Colonic mucosa (tissue), 4 donors: ENCODE results near the gene LPA. TPM values are rescaled to one million over a fixed set of nuclear protein-coding genes. Genes with fewer than 3 reads are reported as not detected.
"Not testable (repeated sequence)": the region's sequence is repeated elsewhere in the genome, so short reads cannot be mapped to it uniquely, and the experiment has no call there.

Experiments
- DNase-seq: peaks from one replicate; pipeline ENCODE4 v3.0.0-alpha.2; 2020
- H3K27ac ChIP-seq: fragments of 200-600 bp; one replicate; pipeline ENCODE4 v1.8.0; 2021
- H3K27me3 ChIP-seq: fragments of 200-600 bp; one replicate; pipeline ENCODE4 v1.8.0; 2021
- H3K36me3 ChIP-seq: fragments of 200-600 bp; one replicate; pipeline ENCODE4 v1.8.0; 2021
- H3K4me1 ChIP-seq: fragments of 200-600 bp; one replicate; pipeline ENCODE4 v1.8.0; 2021; ENCODE audit warnings: mild to moderate bottlenecking
- H3K4me3 ChIP-seq: fragments of 200-600 bp; one replicate; pipeline ENCODE4 v1.8.0; 2021
- H3K9ac ChIP-seq, 2 donors: one replicate each; pipeline ENCODE4 v1.7.0; 2013; ENCODE audit warnings: control low read depth in 2 of 2, low read depth in 2 of 2, low read length in 2 of 2
- H3K9me3 ChIP-seq: fragments of 200-600 bp; one replicate; pipeline ENCODE4 v1.8.0; 2021
- CTCF ChIP-seq: fragments of 200-600 bp; IDR thresholded peaks from one replicate; pipeline ENCODE4 v1.8.0; 2022; ENCODE audit warnings: antibody characterized with exemption, mild to moderate bottlenecking
- intact Hi-C: fragments of 100-400 bp; cut with DNase I; formaldehyde crosslinking; loops from one replicate; pipeline ENCODE4 v1.14.1; 2022
- total RNA-seq, 2 donors: library from RNA; stranded (reverse); fragmentation: NEBNext Ultra II Directional in 1 of 2; extraction: Animal tissue kit (Norgen Biotek cat#: 25700) in 1 of 2; gene quantifications; one replicate each; pipeline ENCODE4 v1.2.1, GENCODE V29; 2021
- donor health status: healthy.
- donor health status: DM: no; HTN: no; CAD: no.
- donor health status: DM: no; HTN: no; CAD: no.

Gene LPA, protein sequence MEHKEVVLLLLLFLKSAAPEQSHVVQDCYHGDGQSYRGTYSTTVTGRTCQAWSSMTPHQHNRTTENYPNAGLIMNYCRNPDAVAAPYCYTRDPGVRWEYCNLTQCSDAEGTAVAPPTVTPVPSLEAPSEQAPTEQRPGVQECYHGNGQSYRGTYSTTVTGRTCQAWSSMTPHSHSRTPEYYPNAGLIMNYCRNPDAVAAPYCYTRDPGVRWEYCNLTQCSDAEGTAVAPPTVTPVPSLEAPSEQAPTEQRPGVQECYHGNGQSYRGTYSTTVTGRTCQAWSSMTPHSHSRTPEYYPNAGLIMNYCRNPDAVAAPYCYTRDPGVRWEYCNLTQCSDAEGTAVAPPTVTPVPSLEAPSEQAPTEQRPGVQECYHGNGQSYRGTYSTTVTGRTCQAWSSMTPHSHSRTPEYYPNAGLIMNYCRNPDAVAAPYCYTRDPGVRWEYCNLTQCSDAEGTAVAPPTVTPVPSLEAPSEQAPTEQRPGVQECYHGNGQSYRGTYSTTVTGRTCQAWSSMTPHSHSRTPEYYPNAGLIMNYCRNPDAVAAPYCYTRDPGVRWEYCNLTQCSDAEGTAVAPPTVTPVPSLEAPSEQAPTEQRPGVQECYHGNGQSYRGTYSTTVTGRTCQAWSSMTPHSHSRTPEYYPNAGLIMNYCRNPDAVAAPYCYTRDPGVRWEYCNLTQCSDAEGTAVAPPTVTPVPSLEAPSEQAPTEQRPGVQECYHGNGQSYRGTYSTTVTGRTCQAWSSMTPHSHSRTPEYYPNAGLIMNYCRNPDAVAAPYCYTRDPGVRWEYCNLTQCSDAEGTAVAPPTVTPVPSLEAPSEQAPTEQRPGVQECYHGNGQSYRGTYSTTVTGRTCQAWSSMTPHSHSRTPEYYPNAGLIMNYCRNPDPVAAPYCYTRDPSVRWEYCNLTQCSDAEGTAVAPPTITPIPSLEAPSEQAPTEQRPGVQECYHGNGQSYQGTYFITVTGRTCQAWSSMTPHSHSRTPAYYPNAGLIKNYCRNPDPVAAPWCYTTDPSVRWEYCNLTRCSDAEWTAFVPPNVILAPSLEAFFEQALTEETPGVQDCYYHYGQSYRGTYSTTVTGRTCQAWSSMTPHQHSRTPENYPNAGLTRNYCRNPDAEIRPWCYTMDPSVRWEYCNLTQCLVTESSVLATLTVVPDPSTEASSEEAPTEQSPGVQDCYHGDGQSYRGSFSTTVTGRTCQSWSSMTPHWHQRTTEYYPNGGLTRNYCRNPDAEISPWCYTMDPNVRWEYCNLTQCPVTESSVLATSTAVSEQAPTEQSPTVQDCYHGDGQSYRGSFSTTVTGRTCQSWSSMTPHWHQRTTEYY (N-terminal part only)
- total RNA-seq, result under 1 TPM in 1 of 2 donors, not detected in 1; 0.15 TPM

DNA sequence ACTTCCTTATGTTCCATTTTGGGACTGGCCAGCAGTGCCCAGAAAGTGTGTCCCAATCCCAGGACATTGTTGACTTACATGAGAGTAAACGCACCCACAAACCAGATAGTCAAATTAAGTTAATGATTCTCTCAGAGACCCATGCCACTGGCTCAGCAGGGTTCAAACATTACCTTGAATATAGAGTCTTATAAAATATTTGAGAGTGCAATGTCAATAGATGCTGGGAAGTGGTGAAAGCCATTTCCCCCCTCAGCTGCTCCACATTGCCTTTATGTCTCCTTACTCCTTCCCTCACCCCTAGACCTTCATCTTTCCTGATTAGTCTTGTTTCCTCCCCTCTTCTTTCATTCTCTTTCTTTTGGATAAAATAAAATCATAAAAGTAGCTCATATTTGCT is at the start of gene LPA:
TSS of gene LPA (minus strand) at position 78 of the 400 bp plus-strand sequence. CDS start at position 17, 61 bp downstream.
- DNase-seq, H3K4me3 ChIP-seq, H3K9me3 ChIP-seq, H3K27me3 ChIP-seq, H3K27ac ChIP-seq, H3K9ac ChIP-seq, H3K36me3 ChIP-seq, intact Hi-C loops, H3K4me1 ChIP-seq: not testable (repeated sequence)

GRCh38 chr6:160708993-160709392 is 44.9 kb upstream of the LPA start:
- DNase-seq, H3K27me3 ChIP-seq, H3K9ac ChIP-seq, H3K9me3 ChIP-seq, H3K27ac ChIP-seq, H3K4me3 ChIP-seq, H3K36me3 ChIP-seq, intact Hi-C loops, H3K4me1 ChIP-seq: not testable (repeated sequence)

- H3K4me1 ChIP-seq, H3K36me3 ChIP-seq, H3K4me3 ChIP-seq, DNase-seq, H3K27ac ChIP-seq, H3K27me3 ChIP-seq, H3K9ac ChIP-seq, H3K9me3 ChIP-seq, intact Hi-C loops: not testable (repeated sequence)
Observed at GRCh38 chr6:160704688-160705087, 40.6 kb upstream of the LPA start.

- H3K4me1 ChIP-seq, DNase-seq, H3K27ac ChIP-seq, H3K4me3 ChIP-seq, H3K36me3 ChIP-seq, H3K9ac ChIP-seq, H3K27me3 ChIP-seq, intact Hi-C loops, H3K9me3 ChIP-seq: not testable (repeated sequence)
Observed at GRCh38 chr6:160701918-160702680, 38.0 kb upstream of the LPA start, which contains the start of gene PLG. Gene PLG (plus strand): TSS chr6:160702244. CDS start chr6:160702305, 61 bp downstream.

DNA sequence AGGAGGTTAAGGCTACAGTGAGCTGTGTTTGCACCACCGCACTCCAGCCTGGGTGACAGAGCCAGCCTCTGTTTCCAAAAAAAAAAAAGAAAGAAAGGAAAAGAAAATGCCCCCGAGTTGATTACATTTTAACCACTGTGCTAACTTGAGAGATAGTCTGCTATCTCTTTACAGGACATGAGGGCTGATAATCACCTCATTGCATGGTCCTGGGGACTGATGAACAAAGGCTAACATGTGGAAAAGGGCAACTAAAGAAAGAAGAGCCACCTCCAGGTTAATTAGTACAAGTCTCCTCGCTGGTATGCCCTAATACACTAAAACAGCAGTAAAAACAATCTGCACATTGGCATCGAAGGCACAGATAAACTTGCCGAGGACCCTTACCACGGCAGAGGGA is 33.8 kb upstream of the LPA start:
- intact Hi-C loops, result no loop called here
- Histone ChIP-seq H3K9ac (no peak overlapping the region), H3K4me3 (no peak overlapping the region), H3K4me1 (no peaks in the 10 kb centered on the region), H3K36me3 (no peaks in the 10 kb centered on the region), H3K9me3 (no peaks in the 10 kb centered on the region), H3K27me3 (no peaks in the 10 kb centered on the region), H3K27ac (no peak overlapping the region)
- DNase-seq, result no peak
- TF ChIP-seq CTCF, result no peak

- DNase-seq, H3K27me3 ChIP-seq, intact Hi-C loops, H3K9ac ChIP-seq, H3K4me1 ChIP-seq, H3K27ac ChIP-seq, H3K9me3 ChIP-seq, H3K4me3 ChIP-seq, H3K36me3 ChIP-seq: not testable (repeated sequence)
Observed at GRCh38 chr6:160696884-160697283, 32.8 kb upstream of the LPA start.

- H3K9ac ChIP-seq, DNase-seq, H3K4me1 ChIP-seq, H3K27ac ChIP-seq, H3K9me3 ChIP-seq, H3K36me3 ChIP-seq, intact Hi-C loops, H3K4me3 ChIP-seq, H3K27me3 ChIP-seq: not testable (repeated sequence)
Observed at GRCh38 chr6:160695622-160696021, 31.5 kb upstream of the LPA start.

DNA sequence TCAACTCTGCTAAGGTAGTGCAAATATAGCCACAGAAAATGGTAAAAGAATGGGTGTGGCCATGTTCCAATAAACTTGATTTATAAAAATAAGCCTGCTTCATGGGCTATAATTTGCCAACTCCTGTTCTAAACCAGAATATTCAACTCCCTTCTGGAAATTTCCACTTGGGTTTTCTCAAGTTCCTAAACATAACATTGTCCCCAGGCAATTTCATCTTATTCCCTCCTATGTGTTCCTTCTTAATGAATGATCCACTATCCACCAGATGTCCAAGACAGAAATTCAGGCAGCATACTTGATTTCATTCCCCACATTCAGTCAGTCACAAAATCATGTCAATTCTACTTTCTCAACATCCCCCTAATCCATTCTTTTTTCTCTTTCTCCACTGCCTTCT is 30.9 kb upstream of the LPA start:
- intact Hi-C loops, result not testable (repeated sequence)

More for the DNA sequence above, 30.9 kb upstream of the LPA start:
- not testable (repeated sequence) for H3K4me1 ChIP-seq, DNase-seq, H3K36me3 ChIP-seq, H3K9ac ChIP-seq, H3K27ac ChIP-seq, H3K4me3 ChIP-seq, H3K9me3 ChIP-seq, H3K27me3 ChIP-seq
